ENCODE results near the gene NMRK2. TPM values are rescaled to one million over a fixed set of nuclear protein-coding genes. Genes with fewer than 3 reads are reported as not detected.
"Not testable (repeated sequence)": the region's sequence is repeated elsewhere in the genome, so short reads cannot be mapped to it uniquely, and the experiment has no call there.

NMRK2 gene
- total RNA-seq, 1 donor, result not detected

DNA sequence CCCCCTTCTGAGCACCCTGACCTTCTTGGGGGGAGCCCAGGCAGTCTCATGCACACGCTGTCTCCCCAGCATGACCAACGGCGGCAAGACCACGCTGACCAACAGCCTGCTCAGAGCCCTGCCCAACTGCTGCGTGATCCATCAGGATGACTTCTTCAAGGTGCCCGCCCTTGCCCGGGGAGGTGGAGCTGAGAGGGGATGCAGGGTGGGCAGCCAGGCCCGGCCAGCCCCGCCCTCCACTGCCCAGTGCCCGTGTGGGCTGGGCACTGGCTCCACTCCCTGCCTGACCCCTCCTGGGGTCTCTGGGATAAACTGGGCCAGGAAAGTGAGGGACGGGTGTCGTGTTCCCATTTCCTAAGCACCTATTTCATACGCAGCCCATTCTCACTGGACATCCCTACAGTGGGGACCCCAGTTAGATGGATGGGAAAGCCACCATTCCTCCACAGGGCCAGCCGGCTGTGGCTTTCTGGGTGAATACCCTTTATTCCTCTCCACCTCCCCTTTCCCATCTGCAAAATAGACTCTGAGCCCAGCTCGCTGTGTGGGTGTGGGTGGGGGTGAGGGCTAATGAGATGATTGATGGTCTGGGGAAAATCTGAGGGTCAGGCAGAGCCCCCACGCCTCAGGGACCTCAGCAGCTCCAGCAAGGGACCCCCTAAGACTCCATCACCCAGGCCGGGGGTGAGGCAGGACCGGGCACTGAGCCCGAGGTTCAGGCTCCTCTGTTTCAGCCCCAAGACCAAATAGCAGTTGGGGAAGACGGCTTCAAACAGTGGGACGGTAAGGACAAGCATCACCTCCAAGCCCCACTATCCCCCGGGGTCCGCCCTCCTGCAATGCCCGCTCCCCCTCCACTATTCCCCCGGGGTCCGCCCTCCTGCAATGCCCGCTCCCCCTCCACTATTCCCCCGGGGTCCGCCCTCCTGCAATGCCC, 3.9 kb downstream of the NMRK2 start:
- H3K4me3 ChIP-seq (ENCODE audit: low read depth, low read length), result no peak overlapping the region
- TF ChIP-seq, protein P1, sequence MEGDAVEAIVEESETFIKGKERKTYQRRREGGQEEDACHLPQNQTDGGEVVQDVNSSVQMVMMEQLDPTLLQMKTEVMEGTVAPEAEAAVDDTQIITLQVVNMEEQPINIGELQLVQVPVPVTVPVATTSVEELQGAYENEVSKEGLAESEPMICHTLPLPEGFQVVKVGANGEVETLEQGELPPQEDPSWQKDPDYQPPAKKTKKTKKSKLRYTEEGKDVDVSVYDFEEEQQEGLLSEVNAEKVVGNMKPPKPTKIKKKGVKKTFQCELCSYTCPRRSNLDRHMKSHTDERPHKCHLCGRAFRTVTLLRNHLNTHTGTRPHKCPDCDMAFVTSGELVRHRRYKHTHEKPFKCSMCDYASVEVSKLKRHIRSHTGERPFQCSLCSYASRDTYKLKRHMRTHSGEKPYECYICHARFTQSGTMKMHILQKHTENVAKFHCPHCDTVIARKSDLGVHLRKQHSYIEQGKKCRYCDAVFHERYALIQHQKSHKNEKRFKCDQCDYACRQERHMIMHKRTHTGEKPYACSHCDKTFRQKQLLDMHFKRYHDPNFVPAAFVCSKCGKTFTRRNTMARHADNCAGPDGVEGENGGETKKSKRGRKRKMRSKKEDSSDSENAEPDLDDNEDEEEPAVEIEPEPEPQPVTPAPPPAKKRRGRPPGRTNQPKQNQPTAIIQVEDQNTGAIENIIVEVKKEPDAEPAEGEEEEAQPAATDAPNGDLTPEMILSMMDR (IDR thresholded peaks at IDR 0.05; ENCODE audit: insufficient read depth, low read depth, low read length), result no peak
- DNase-seq (ENCODE audit: low read depth), result no peak

GRCh38 chr19:3938300-3938950, 5.6 kb downstream of the NMRK2 start:
- DNase-seq (ENCODE audit: low read depth); H3K4me3 ChIP-seq (ENCODE audit: low read depth, low read length): not testable (repeated sequence)

- TF ChIP-seq, protein P1 (IDR thresholded peaks at IDR 0.05; ENCODE audit: insufficient read depth, low read depth, low read length), result no peak
- H3K4me3 ChIP-seq (ENCODE audit: low read depth, low read length), result no peak overlapping the region
- no peak for DNase-seq (ENCODE audit: low read depth)
Observed at GRCh38 chr19:3942790-3943409, 10.0 kb downstream of the NMRK2 start.

DNA sequence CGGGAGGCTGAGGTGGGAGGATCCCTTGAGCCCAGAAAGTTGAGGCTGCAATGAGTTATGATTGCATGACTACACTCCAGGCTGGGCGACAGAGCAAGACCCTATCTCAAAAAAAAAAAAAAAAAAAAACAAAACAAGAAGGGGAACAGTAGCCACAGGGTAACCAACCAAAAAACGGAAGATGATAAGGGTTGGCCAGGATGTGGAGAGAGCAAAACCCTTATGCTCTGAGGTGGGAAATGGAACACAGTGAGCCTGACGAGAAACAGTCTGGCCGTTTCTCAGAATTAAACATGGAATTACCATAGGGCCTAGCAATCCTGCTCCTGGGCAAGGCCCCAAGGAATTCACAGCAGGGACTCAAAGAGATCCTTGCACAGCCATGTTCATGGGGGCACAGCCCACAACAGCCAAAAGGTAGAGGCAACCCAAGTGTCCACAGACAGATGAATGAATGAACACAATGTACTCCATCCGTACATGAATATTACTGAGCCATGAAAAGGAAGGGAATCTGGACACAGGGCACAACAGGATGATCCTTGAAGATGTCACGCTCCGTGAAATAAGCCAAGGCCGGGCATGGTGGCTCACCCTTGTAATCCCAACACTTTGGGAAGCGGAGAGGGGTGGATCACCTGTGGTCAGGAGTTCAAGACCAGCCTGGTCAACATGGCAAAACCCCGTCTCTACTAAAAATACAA, 11.3 kb downstream of the NMRK2 start:
- TF ChIP-seq, protein P1 (IDR thresholded peaks at IDR 0.05; ENCODE audit: insufficient read depth, low read depth, low read length), result no peak

GRCh38 chr19:3945838-3946237, 13.0 kb downstream of the NMRK2 start:
- peak; percentile 20 for DNase-seq (ENCODE audit: low read depth)
- TF ChIP-seq, protein P1 (IDR thresholded peaks at IDR 0.05; ENCODE audit: insufficient read depth, low read depth, low read length), result no peak
- H3K4me3 ChIP-seq (ENCODE audit: low read depth, low read length), result no peak overlapping the region

More for the DNA sequence above, 11.3 kb downstream of the NMRK2 start:
- no peak overlapping the region for H3K4me3 ChIP-seq (ENCODE audit: low read depth, low read length)
- no peak for DNase-seq (ENCODE audit: low read depth)

DNA sequence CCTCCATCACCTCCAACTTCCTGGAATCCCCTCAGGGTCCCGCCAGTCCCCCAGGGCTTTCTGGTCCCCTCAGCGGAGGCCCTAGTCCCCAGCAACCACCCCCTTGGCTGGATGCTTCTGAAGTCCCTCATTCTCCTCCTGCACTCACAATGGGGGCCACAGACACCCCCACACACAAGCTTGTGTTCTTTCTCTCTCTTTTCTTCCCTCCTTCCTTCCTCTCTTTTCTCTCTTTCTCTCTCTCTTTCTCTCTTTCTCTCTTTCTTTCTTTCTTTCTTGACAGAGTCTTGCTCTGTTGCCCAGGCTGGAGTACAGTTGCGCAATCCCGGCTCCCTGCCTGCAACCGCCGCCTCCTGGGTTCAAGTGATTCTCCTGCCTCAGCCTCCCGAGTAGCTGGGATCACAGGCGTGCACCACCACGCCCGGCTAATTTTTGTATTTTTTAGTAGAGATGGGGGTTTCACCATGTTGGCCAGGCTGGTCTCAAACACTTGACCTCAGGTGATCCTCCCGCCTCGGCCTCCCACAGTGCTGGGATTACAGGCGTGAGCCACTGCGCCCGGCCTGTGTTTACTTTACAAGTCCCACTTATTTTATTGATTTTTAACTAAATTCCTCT, 14.6 kb downstream of the NMRK2 start:
- not testable (repeated sequence) for H3K4me3 ChIP-seq (ENCODE audit: low read depth, low read length); DNase-seq (ENCODE audit: low read depth)

DNA sequence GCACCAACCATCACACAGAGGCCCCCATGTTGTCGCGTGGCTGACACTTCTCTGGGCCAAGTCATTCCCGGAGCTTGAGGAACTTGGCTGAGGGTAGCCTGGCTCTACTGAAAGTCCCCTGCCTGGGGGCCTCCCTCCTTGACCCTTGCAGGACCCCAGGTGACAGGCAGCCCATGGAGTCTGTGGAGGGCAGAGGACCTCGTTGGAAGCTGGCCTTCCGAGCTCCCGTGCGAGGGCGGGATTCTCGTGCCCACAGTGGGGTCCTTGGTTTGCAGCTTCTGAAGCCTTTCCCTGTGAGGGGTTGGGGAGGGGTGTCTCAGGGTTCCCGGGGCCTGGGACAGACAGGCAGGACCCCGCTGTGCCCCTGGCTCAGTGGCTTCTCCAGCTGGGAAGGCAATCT, 16.4 kb downstream of the NMRK2 start:
- TF ChIP-seq, protein P1 (IDR thresholded peaks at IDR 0.05; ENCODE audit: insufficient read depth, low read depth, low read length), result no peak
- no peak overlapping the region for H3K4me3 ChIP-seq (ENCODE audit: low read depth, low read length)
- DNase-seq (ENCODE audit: low read depth), result no peak
